NCI-H345 treated with DMSO at 0.1 percent for 48 hours (cell line): ENCODE measurements around the gene ATAD3C.
"Not testable (repeated sequence)": the region's sequence is repeated elsewhere in the genome, so short reads cannot be mapped to it uniquely, and the experiment has no call there.

Experiments used
- DNase-seq: peaks from one replicate; lab custom pipeline; 2025; ENCODE audit not compliant: unreplicated experiment; lab: John Stamatoyannopoulos, UW

ATAD3C gene, protein sequence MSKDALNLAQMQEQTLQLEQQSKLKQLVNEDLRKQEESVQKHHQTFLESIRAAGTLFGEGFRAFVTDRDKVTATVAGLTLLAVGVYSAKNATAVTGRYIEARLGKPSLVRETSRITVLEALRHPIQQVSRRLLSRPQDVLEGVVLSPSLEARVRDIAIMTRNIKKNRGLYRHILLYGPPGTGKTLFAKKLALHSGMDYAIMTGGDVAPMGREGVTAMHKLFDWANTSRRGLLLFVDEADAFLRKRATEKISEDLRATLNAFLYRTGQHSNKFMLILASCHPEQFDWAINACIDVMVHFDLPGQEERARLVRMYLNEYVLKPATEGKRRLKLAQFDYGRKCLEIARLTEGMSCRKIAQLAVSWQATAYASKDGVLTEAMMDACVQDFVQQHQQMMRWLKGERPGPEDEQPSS

DNA sequence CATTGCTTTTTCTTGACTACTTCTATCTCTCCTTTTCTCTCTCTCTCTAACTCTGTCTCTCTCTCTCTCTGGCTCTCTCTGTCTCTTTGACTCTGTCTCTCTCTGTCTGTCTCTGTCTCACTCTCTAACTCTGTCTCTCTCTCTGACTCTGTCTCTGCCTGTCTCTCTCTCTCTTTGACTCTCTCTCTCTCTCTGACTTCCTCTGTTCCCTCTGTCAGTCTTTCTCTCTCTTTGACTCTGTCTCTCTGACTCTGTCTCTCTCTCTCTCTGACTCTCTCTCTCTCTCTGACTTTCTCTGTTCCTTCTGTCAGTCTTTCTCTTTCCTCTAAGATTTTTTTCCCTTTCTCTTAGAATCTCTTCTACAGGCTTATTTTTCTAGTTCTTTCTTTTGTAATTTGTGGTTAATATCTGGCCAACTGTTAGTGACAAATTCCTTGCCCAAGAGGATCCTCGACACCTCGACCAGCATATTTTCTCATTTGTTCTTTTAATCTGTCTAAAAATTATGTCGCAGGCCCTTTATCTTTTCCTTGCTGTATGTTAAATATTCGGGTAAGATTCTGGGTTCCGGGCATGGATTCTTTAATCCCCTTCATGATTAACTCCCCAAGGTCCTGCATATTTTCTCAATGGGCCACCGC, at the start of gene ATAD3C:
Gene ATAD3C (plus strand): TSS at position 591 of the 641 bp plus-strand sequence. CDS start 995 bp downstream, outside the sequence.
- no peak for DNase-seq

DNA sequence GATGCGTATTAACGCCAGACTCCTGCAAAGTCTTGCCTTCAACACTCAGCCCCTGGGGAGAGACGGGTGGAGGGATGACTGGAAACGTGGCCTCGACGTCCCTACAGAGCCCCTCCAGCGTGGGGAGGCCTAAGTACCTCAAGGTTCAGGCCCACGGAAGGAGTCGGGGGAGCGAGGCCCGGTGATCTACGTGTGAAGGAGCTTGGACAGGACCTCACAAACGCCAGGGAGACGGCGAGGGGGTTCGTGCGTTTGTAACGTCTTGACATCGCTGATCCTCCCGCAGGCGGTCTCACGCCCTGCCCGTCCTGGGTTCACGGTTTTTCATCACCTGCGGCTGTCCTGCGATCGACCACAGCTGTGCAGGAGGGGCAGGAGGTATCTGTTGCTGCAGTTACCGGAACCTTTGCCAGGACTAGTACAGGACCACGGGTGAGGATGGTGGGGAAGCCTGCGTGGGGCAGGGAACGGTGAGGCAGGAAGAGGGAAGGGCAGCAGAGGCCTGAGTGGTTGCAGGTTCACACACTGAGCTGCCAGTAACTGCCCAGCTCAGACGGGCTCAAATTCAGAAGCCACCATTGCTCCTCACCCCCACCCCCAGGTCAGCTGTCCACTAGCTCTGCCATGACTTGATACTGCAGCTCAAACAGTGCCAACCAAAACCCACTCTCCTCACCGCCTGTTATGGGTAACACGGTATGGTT, 49.5 kb upstream of the ATAD3C start:
- DNase-seq: no peak

DNA sequence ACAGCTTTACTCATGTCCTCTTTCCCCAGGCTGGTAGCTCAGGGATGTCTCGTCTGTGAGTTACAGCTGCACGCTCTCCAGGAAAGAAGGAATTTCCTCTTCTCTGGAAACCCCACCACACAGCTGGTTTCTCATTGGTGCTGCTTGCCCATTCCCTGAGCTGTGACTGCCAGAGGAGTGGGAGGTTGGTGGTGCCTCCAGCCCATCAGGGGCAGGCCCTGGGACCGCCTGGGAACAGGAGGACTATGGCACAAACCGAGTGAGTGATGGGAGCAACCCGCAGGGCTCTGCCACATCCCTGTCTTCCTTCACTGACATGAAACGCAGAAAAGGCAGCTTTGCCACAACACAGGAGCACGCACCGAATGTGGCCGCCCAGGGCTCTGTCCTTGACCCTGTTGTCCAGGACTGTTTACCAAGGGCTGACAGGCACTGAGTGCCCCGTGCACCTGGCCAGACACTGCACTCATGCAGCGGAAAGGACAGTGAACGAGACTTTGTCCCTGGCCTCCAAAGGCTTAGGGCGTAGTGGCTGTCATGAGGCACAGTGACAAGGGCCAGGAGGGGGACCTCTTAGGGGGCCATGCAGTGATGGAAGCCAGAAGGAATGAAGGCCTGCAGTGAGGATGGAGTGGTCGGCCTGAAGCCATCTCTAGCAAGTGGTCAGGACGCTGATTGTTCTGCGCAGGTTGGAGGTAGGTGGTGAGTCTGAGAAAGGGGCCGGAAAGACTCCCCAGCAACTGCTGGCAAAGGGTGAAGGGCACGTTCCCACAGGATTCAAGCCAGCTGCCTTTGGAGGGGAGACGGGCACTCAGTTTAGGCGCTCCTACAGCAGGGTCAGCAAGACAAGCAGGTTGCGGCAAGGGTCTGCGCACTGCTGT, 48.7 kb upstream of the ATAD3C start:
- no peak for DNase-seq

DNA sequence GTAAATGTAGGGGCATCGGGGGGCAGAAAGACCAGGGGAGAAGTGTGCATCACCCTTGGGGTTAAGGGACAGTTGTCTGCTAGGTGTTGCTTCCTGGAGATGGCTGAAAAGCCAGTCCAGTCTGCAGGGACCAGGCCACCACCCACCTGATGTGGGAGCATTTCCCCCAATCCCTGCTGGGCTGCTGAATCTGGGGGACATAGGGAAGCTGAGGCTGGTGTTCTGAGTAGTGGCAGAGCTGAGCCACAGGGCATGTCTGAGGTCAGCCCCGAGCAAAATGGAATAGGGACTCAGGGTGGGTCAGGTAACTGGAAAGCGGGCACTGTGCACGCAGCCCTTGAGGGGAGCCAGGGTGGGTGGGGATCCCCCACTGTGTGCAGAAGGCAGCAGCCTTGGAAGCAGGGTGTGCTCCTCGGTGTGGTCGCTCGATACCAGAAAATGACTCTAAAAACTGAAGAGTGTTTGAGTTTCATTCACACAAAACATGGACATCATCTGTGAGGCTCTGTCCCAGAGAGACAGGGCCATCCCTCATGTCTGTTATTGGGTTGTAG, 48.0 kb upstream of the ATAD3C start:
- DNase-seq: no peak

DNA sequence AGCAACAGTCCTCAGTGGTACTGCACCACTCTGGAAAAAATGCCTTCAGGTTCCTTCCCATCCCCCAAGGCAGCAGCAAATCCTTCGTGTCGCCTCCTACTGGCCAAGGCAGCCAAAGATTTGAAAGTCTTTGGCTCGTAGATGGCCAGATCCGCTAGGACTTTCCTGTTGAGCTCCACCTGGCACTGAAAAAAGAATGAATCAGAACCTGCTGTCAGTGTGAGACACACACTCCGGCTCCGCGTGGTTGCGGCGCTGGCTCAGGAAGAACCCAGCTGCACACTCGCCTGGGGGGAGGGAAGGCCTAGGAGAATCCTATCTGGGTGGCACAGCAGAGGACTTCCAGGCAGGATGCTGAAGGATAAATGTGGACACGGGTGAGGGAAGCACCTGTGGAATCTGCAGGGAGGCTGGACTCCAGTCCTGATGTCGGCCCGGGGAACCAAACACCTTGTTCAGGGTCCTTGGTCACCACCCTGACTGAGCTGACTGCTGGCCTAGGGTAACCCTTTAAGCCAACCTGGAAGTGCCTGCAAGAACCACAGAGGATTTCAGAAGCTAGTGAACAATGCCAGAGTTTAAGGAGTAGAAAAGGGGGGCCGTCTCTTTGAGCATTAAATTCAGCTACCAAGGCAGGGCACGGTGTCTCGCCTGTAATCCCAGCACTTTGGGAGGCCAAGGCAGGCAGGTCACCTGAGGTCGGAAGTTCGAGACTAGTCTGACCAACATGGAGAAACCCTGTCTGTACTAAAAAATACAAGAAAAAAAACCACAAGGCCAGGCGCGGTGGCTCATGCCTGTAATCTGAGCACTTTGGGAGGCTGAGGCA, 47.2 kb upstream of the ATAD3C start:
- peak; percentile 6 for DNase-seq

DNA sequence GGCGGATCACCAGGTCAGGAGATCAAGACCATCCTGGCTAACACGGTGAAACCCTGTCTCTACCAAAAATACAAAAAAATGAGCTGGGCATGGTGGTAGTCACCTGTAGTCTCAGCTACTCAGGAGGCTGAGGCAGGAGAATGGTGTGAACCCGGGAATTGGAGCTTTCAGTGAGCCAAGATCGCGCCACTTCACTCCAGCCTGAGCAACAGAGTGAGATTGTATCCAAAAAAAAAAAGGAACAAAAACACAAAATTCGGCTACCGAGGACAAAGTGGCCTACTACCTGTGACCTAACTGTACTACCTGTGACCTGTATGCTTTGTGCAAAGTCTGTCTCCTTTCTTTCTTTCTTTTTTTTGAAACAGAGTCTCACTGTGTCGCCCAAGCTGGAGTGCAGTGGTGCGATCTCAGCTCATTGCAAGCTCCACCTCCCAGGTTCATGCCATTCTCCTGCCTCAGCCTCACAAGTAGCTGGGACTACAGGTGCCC, 46.5 kb upstream of the ATAD3C start:
- DNase-seq: not testable (repeated sequence)

DNA sequence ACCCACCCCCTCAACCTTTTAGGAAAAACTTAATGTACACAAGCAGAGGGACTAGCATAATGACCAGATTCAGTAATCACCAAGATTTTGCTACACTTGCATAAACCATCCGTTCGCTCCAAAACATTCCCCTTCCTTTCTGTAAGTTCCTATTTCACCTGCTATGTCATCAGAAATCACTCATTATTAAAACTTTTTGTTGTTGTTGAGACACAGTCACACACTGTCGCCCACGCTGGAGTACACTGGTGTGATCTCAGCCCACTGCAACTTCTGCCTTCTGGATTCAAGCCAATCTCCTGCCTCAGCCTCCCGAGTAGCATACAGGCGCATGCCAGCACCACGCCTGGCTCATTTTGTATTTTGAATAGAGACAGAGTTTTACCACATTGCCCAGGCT, 45.8 kb upstream of the ATAD3C start:
- no peak for DNase-seq

DNA sequence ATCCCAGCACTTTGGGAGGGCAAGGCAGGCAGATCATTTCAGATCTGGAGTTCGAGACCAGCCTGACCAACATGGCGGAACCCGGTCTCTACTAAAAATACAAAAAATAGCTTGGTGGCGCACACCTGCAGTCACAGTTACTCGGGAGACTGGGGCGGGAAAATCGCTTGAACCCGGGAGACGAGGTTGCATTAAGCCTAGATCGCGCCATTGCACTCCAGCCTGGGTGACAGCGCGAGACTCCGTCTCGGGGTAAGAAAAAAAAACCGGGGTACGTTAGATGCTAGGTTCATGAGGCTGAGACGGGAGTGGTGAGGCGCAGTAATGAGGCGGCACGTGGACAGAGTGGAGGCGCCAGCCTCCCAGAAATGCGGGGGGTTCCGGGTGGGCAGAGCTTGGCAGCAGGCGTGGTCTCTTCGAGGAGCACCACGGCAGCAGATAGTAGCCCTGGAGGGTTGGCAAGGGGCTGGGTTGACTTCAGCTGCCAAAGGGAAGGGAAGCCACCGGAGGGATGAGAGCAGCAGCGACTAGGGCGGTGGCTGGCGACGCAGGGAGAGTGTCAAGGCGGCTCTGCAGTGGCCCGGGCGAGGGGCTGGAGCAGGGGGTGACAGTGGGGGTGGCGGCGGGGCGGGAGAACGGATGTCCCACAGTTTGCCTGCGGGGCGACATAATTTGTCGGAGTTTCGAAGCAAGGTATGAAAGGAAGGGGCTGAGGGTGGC, 43.2 kb upstream of the ATAD3C start:
- DNase-seq: no peak

DNA sequence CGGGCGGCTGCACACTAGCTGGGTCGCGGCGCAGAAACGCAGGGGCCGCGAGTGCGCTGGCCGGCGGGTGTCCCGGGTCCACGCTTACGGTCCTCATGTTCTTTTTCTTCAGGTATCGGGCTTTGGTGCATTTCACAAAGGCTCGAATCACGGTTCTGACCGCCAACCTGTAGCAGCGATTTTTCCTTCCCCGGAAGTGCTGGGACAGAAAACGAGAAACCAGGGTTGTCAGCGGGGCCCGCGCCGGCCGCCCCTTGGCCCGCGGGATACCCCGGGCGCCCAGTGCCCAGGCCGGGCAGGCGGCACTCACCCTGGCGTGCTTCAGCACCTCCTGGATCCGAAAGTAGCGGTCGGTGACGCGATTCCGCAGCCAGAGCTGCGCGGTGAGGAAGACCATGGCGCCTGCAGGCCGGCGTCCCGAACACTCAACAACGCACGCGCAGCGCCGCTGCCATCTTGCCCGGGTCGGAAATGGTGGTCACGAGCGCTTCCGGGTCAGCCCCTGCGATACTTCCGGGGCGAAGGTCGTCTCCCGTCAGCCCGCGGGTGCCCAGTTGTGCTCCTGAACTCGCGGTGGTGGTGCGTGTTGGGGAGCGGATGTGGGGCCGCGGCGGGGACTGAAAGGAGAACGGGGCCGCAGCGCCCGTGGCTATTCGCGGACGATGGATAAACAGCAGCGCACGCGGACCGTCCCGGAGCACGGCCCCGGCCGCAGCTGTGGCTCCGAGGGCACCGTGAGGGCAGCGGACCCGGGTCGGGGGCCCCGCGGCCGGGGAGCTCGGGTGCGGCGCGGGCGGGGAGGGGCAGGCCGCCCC, 42.5 kb upstream of the ATAD3C start, which contains the start of gene MRPL20:
Gene MRPL20 (minus strand): TSS at position 473 of the 815 bp plus-strand sequence. CDS start 76 bp downstream, at position 397.
- DNase-seq: peak; percentile 77

DNA sequence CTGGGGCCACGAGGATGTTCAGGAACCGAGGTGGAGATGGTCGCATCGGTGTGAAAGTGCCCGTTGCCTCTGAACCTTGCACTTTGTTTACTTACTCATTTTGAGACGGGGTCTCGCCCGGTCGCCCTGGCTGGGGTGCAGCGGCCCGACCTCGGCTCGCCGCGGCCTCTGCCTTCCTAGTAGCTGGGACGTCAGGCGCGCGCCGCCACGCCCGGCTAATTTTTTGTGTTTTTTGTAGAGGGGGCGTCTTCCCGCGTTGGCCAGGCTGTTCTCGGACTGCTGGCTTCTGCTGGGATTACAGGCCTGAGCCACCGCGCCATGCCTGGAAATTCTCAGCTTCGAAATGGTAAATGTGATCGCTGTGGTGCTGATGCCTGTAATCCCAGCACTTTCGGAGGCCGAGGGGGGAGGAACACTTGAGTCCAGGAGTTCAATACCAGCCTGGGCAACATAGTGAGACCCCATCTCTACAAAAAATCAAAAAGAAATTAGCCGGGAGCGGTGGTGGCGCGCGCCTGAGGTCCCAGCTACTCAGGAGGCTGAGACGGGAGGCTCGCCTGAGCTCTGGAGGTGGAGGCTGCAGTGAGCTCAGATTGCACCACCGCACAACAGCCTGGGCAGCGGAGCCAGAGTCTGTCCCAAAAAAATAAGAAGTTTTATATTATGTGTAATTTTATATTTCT, 41.7 kb upstream of the ATAD3C start:
- no peak for DNase-seq

DNA sequence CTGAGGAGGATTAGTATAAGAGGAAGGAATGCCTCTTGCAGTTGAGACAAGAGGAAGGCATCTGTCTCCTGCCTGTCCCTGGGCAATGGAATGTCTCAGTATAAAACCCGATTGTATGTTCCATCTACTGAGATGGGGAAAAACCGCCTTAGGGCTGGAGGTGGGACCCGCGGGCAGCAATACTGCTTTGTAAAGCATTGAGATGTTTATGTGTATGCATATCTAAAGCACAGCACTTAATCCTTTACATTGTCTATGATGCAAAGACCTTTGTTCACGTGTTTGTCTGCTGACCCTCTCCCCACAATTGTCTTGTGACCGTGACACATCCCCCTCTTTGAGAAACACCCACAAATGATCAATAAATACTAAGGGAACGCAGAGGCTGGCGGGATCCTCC, 39.3 kb upstream of the ATAD3C start:
- not testable (repeated sequence) for DNase-seq

DNA sequence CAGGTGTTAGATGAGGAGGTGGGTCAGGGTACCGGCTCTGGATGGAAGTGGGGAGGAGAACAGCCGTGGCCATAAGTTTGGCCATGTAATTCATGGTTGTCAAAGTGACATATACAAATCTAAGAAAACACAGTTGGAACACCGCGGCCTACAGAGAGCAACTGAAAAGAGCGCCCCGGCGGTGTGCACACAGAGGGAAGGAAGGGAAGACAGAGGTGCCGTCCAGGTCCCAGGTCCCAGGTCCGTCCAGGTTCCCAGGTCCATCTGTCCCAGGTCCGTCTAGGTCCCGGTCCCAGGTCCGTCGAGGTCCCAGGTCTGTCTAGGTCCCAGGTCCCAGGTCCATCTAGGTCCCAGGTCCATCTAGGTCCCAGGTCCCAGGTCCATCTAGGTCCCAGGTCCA, 37.9 kb upstream of the ATAD3C start:
- DNase-seq: no peak

DNA sequence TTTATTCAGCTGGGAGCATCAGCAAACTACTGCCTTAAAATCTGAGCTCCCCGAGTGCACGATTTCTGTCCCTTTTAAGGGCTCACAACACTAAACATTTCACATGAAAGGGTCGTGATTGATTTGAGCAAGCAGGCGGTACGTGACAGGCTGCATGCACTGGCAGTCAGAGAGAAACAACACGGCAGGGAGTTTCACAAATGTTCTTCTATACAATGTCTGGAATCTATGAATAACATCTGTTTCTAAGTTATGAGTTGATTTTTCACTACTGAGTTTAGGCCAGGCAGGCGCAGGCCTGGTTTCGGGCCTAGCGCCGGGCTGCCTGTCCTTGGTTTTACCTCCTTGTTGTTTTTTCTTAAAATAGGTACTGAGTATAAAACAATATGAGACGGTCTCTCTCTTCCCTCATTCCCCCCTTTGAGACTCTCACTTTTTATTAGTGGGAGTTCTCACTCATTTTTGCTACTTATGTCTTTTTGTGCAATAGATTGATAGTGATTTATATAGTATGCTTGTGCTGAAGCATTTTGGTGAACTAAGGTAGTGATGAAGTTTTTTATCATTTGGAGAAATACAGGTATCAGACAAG, 37.1 kb upstream of the ATAD3C start:
- DNase-seq: not testable (repeated sequence)

DNA sequence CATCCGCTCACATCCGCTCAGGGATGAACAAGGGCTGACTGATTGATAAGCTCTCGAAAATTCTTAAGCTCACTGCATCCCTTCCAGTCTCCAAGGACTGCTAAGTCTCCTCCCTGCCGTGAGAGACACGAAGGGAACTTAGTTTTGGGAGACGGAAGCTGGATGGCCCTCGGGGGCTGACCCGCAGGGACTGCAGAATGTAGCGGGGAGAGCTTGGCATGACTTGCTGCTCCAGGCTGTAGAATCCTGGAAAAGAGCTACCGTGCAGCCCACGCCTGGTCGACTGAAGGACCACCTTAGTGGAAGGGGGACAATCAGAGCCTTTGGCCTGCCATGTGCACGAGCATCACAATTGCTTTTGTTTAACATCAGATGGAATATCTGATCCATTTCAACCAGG, 33.7 kb upstream of the ATAD3C start:
- DNase-seq: no peak

DNA sequence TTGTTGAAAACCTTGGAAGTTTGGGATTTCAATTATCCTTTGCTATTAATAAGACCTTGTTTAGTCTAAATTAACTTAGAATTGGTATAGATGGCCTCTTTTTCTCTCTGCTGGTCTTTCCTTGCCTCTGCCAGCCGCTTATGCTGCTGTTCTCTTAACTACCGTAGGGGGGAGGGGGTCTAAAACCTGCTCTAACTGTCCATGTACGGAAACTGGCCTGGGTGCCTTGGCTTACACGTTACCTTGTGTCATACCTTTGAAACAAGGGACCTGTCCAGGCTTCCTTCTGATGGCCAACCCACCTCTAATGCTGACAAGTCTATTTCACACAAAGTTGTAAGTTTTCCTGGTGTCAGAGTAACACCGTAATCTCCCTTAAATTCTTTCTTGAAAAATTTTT, 32.1 kb upstream of the ATAD3C start:
- DNase-seq: not testable (repeated sequence)

DNA sequence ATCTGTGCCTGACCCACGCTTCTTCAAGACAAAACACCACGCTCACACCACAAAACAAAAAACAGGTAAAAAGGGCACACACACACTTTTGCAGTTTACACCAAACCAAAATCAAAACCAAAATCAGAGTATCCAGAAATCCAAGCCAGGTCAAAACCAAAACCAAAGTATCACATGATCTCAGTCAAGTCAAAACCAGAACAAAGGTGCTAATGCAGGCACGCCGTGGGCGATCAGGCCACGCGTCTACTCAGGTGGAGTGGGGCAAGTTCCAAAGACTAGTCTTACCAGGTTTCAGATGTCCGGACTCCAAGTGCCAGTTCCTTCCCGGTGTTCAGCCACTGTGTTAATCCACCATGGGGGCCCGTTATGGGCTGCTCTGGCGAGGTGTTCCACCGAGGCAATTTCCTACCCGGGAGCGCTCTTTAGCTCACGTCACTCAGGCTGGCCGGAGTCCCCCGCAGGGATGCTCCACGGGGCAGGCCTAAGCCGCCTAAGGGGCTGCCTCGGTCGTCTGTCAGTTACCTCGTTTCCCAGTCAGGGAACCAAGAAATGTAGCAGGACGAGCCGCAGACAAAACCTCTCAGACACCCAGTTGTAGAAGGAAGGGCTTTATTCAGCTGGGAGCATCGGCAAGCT, 31.5 kb upstream of the ATAD3C start:
- not testable (repeated sequence) for DNase-seq
